ENCODE results near the gene FRMD4A. TPM values are rescaled to one million over a fixed set of nuclear protein-coding genes. Genes with fewer than 3 reads are reported as not detected.
"Not testable (repeated sequence)": the region's sequence is repeated elsewhere in the genome, so short reads cannot be mapped to it uniquely, and the experiment has no call there.

Gene FRMD4A
- total RNA-seq, 4 donors from 2014 or later: 13.7 to 27.2 (median 19.6) TPM

GRCh38 chr10:14240253-14241189 is 90.2 kb downstream of the FRMD4A start:
- WGBS, 2 donors (ENCODE audit: low coverage in 1 of 2): 42 to 50% methylated on average over 6 to 12 of the region's 13 CpGs
- H3K36me3 ChIP-seq: no peaks in the 10 kb centered on the region
- no peaks in the 10 kb centered on the region for H3K27me3 ChIP-seq
- no peak overlapping the region for H3K27ac ChIP-seq
- ATAC-seq: no peak
- TF ChIP-seq POLR2AphosphoS5 (IDR thresholded peaks at IDR 0.05) (no peak), CTCF (IDR thresholded peaks at IDR 0.05) (peak in 1 of 4 experiments; percentile 17), POLR2A (IDR thresholded peaks at IDR 0.05) (no peak), EP300 (IDR thresholded peaks at IDR 0.05) (no peak)
- H3K9me3 ChIP-seq: no peaks in the 10 kb centered on the region
- peaks cover 0 to 15% (median 0%) of the 10 kb centered on the region in 3 donors for H3K4me1 ChIP-seq
- H3K4me3 ChIP-seq: no peak overlapping the region

- H3K36me3 ChIP-seq, H3K4me3 ChIP-seq, H3K27ac ChIP-seq, H3K9me3 ChIP-seq, H3K27me3 ChIP-seq, ATAC-seq: not testable (repeated sequence)
- H3K4me1 ChIP-seq: peaks cover 0 to 15% (median 0%) of the 10 kb centered on the region in 3 donors
- WGBS, 2 donors (ENCODE audit: low coverage in 1 of 2): 97 to 100% methylated on average over 2 to 3 of the region's 3 CpGs
Measured at GRCh38 chr10:14238659-14239058, 92.1 kb downstream of the FRMD4A start.

DNA sequence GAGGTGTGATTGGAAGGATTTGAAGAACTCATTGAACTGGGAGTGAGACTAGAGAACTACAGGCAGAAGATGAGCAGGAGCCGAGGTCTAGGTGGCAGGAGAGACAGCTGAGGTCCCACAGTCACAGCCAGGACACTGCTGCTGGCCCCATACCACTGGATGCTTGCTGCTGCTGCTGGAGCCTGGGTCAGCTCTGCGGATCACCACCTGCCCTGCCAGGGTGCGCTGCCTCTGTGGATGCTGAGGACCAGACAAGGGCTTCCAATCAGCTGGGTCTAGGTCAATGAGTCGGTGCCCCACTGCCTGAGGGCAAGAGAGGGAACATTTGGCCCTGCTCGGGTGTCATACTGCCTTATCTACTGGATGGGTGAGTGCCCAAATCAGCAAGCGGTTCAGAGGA is 94.4 kb downstream of the FRMD4A start:
- Histone ChIP-seq H3K4me3 (no peak overlapping the region), H3K27ac (no peak overlapping the region), H3K36me3 (no peaks in the 10 kb centered on the region), H3K27me3 (no peaks in the 10 kb centered on the region), H3K9me3 (no peaks in the 10 kb centered on the region), H3K4me1 (peaks cover 0 to 9% (median 0%) of the 10 kb centered on the region in 3 donors)
- no peak for ATAC-seq
- WGBS, 2 donors (ENCODE audit: low coverage in 1 of 2): 100% methylated on average over 1 to 2 of the region's 6 CpGs
- no peak for TF ChIP-seq POLR2AphosphoS5 (IDR thresholded peaks at IDR 0.05)
- no peak for TF ChIP-seq CTCF (IDR thresholded peaks at IDR 0.05)
- no peak for TF ChIP-seq EP300 (IDR thresholded peaks at IDR 0.05)
- TF ChIP-seq POLR2A (IDR thresholded peaks at IDR 0.05): no peak

DNA sequence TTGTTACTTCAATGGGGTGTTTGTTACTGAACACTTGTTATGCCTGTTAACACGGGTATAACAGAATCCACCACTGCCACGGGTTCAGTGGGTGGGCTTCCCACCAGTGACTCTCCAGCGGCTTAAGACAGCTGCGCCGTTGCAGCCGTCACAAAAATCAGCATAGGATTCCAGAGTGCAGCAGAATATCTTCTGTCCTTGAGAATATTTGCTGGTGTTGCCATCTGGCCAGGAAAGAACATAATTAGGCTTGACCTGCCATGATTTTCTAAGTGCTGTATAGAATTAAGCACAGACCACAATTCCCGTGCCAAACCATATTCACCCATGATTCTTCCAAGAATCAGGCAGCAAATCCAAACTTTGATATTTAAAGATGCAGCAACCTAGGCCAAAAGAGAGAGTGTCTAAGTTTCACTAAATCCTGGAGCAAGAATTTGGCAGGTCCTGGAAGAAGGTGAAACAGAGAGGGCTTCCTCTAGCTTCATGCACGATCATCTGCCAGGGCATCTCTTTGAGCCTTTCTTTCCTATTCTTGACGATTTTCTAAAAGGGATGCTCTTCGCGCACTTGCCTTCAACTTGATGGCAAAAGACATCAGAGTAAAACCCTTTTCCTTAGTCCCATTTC is 95.0 kb downstream of the FRMD4A start:
- H3K27me3 ChIP-seq: no peaks in the 10 kb centered on the region
- H3K4me3 ChIP-seq: no peak overlapping the region
- H3K27ac ChIP-seq: no peak overlapping the region
- no peaks in the 10 kb centered on the region for H3K36me3 ChIP-seq
- peaks cover 0 to 3% (median 0%) of the 10 kb centered on the region in 3 donors for H3K4me1 ChIP-seq
- H3K9me3 ChIP-seq: no peaks in the 10 kb centered on the region
- WGBS, 2 donors (ENCODE audit: low coverage in 1 of 2): 78 to 84% methylated on average over 6 of the region's 11 CpGs
- no peak for TF ChIP-seq CTCF (IDR thresholded peaks at IDR 0.05)
- no peak for TF ChIP-seq POLR2AphosphoS5 (IDR thresholded peaks at IDR 0.05)
- TF ChIP-seq POLR2A (IDR thresholded peaks at IDR 0.05): no peak
- TF ChIP-seq EP300 (IDR thresholded peaks at IDR 0.05): no peak
- ATAC-seq: no peak

DNA sequence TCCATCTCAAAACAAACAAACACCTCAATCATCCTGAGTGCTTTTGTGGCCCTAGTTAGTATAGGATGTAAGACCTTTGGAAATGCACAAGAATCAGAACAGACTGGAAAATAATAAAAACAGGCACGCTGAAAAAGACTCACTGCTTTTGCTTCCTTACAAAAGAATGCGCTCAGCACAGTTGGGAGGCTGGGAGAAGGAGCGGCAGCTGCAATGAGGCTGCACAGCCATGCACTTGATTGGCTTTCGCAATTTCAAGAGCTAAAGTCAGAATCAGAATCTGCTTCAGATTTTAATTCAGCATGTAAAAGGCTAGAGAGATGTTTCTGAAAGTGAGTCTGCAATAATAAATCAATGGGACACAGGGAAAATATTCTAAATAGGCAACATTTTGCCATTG is 97.2 kb downstream of the FRMD4A start:
- Histone ChIP-seq H3K4me1 (no peaks in the 10 kb centered on the region), H3K9me3 (no peaks in the 10 kb centered on the region), H3K27me3 (no peaks in the 10 kb centered on the region), H3K36me3 (no peaks in the 10 kb centered on the region), H3K27ac (no peak overlapping the region), H3K4me3 (no peak overlapping the region)
- 93 to 100% methylated on average over 3 to 4 of the region's 4 CpGs for WGBS, 2 donors (ENCODE audit: low coverage in 1 of 2)
- ATAC-seq: no peak
- no peak for TF ChIP-seq POLR2A (IDR thresholded peaks at IDR 0.05)
- no peak for TF ChIP-seq CTCF (IDR thresholded peaks at IDR 0.05)

GRCh38 chr10:14228798-14229197 is 101.9 kb downstream of the FRMD4A start:
- not testable (repeated sequence) for H3K27ac ChIP-seq, H3K27me3 ChIP-seq, ATAC-seq, H3K4me1 ChIP-seq, H3K4me3 ChIP-seq, H3K36me3 ChIP-seq, H3K9me3 ChIP-seq
- WGBS, 2 donors (ENCODE audit: low coverage in 1 of 2): 80 to 91% methylated on average over 3 of the region's 3 CpGs
